Measurements from ENCODE around the gene KRT36.

- TF ChIP-seq POLR2A (IDR thresholded peaks at IDR 0.05; ENCODE audit: low read depth, low read length) (no peak), POU2F2 (IDR thresholded peaks at IDR 0.05; ENCODE audit: low read depth, low read length) (no peak), POLR2AphosphoS5 (IDR thresholded peaks at IDR 0.05; ENCODE audit: low read depth, low read length) (no peak), SPI1 (IDR thresholded peaks at IDR 0.05; ENCODE audit: low read depth, low read length) (no peak)
Observed at GRCh38 chr17:41510251-41511065, 20.7 kb upstream of the KRT36 start.

Data from GM12891 (cell line).